ENCODE data around the gene RNASE1.

- TF ChIP-seq EZH2phosphoT487 (IDR thresholded peaks at IDR 0.05; ENCODE audit: low read depth) = no peak
- TF ChIP-seq CTCF (IDR thresholded peaks at IDR 0.05; ENCODE audit: low read depth, low read length) = no peak
Observed at GRCh38 chr14:20801726-20802125, 918 bp downstream of the RNASE1 start.

Measured in OCI-LY3 (cell line).